ENCODE measurements around the gene CD3E. TPM values are rescaled to one million over a fixed set of nuclear protein-coding genes. Genes with fewer than 3 reads are reported as not detected.

CD3E gene
- total and polyA plus RNA-seq, 4 donors = 4.4 to 5.7 (median 5.2) TPM

DNA sequence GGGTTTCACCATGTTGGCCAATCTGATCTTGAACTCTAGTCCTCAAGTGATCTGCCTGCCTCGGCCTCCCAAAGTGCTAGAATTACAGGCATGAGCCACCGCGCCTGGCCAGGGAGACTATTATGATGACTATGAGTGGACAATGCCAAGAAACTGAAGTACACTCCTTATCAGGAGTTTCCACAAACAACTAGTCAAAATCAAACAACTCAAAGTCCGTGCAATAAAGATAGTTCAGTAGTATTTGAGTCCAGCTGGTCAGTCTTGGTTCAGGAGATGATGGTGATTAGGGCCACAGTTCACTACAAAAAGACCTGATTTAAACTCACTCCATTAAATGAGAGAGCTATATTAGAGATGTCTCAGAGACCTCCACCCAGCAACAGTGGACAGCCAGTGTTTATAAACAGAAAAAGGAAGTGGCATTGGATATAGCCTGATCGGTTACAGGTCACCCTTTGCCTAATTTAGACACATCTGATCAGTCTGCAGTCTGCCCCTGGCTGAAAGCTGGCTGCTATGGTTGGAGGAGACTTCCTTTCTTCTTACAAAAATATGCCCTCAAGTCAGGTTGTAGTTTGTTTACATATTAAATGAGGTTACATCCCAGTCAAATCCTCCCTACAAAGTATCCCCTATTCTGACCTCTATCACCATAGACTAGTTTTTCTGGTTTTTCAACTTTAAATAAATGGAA, 17.0 kb downstream of the CD3E start:
- H3K9ac ChIP-seq (ENCODE audit: insufficient read depth in 1 of 2, low read length in 2 of 2) = no peak overlapping the region
- no peaks in the 10 kb centered on the region for H3K27me3 ChIP-seq (ENCODE audit: control insufficient read depth in 3 of 3, insufficient read depth in 3 of 3, low read length in 2 of 3)
- no peaks in the 10 kb centered on the region for H3K36me3 ChIP-seq (ENCODE audit: control insufficient read depth in 4 of 4, insufficient read depth in 4 of 4, low read length in 4 of 4)
- H3K27ac ChIP-seq (ENCODE audit: low read depth in 1 of 2, low read length in 1 of 2) = no peak overlapping the region
- DNase-seq (no peak), ATAC-seq (ENCODE audit: insufficient read depth, low FRiP score) (no peak)
- H3K4me1 ChIP-seq (ENCODE audit: control insufficient read depth in 5 of 5, insufficient read depth in 5 of 5, low read length in 5 of 5) = peaks cover 0 to 12% (median 5%) of the 10 kb centered on the region in 5 donors
- no peak overlapping the region for H3K4me3 ChIP-seq
- 55 to 62% methylated on average over 5 of the region's 5 CpGs for WGBS, 2 donors
- TF ChIP-seq, protein P1, sequence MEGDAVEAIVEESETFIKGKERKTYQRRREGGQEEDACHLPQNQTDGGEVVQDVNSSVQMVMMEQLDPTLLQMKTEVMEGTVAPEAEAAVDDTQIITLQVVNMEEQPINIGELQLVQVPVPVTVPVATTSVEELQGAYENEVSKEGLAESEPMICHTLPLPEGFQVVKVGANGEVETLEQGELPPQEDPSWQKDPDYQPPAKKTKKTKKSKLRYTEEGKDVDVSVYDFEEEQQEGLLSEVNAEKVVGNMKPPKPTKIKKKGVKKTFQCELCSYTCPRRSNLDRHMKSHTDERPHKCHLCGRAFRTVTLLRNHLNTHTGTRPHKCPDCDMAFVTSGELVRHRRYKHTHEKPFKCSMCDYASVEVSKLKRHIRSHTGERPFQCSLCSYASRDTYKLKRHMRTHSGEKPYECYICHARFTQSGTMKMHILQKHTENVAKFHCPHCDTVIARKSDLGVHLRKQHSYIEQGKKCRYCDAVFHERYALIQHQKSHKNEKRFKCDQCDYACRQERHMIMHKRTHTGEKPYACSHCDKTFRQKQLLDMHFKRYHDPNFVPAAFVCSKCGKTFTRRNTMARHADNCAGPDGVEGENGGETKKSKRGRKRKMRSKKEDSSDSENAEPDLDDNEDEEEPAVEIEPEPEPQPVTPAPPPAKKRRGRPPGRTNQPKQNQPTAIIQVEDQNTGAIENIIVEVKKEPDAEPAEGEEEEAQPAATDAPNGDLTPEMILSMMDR (IDR thresholded peaks at IDR 0.05; ENCODE audit: control extremely low read depth, extremely low read depth) = no peak
- H3K9me3 ChIP-seq (ENCODE audit: control insufficient read depth in 4 of 4, insufficient read depth in 3 of 4, low read length in 3 of 4) = no peaks in the 10 kb centered on the region

DNA sequence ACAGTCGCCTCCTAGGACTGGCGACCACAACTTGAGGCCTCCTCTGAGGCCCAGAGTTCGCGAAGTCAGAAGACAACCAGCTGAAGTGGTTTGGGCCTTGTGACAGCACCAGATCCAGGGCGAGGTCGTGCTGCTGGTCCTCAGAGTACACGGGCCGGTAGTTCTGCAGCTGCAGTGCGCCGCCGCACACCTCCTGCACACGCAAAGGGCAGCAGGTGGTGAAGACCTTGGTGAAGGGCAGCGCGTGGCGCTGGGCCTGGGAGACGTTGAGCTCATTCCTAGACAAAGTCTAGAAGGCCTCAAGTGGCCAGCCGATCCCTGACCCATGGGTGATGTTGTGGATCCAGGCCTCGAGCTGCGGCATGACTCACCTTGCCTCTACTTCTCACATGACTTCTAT, 18.2 kb downstream of the CD3E start:
- TF ChIP-seq, protein P1 (IDR thresholded peaks at IDR 0.05; ENCODE audit: control extremely low read depth, extremely low read depth) = no peak

GRCh38 chr11:118325283-118325682, 20.8 kb downstream of the CD3E start:
- Histone ChIP-seq H3K4me1 (ENCODE audit: control insufficient read depth in 5 of 5, insufficient read depth in 5 of 5, low read length in 5 of 5) (peaks cover 0 to 4% (median 0%) of the 10 kb centered on the region in 5 donors), H3K27me3 (ENCODE audit: control insufficient read depth in 3 of 3, insufficient read depth in 3 of 3, low read length in 2 of 3) (no peaks in the 10 kb centered on the region), H3K27ac (ENCODE audit: low read depth in 1 of 2, low read length in 1 of 2) (no peak overlapping the region), H3K4me3 (no peak overlapping the region), H3K9me3 (ENCODE audit: control insufficient read depth in 4 of 4, insufficient read depth in 3 of 4, low read length in 3 of 4) (no peaks in the 10 kb centered on the region), H3K9ac (ENCODE audit: insufficient read depth in 1 of 2, low read length in 2 of 2) (no peak overlapping the region), H3K36me3 (ENCODE audit: control insufficient read depth in 4 of 4, insufficient read depth in 4 of 4, low read length in 4 of 4) (no peaks in the 10 kb centered on the region)
- no peak for ATAC-seq (ENCODE audit: insufficient read depth, low FRiP score)
- TF ChIP-seq, protein P1 (IDR thresholded peaks at IDR 0.05; ENCODE audit: control extremely low read depth, extremely low read depth) = no peak
- no peak for DNase-seq

More for the DNA sequence above, 18.2 kb downstream of the CD3E start:
- 95 to 98% methylated on average over 19 of the region's 19 CpGs for WGBS, 2 donors
- ATAC-seq (ENCODE audit: insufficient read depth, low FRiP score) (no peak), DNase-seq (no peak)
- Histone ChIP-seq H3K4me1 (ENCODE audit: control insufficient read depth in 5 of 5, insufficient read depth in 5 of 5, low read length in 5 of 5) (peaks cover 0 to 5% (median 0%) of the 10 kb centered on the region in 5 donors), H3K9me3 (ENCODE audit: control insufficient read depth in 4 of 4, insufficient read depth in 3 of 4, low read length in 3 of 4) (no peaks in the 10 kb centered on the region), H3K36me3 (ENCODE audit: control insufficient read depth in 4 of 4, insufficient read depth in 4 of 4, low read length in 4 of 4) (no peaks in the 10 kb centered on the region), H3K4me3 (no peak overlapping the region), H3K27ac (ENCODE audit: low read depth in 1 of 2, low read length in 1 of 2) (no peak overlapping the region), H3K9ac (ENCODE audit: insufficient read depth in 1 of 2, low read length in 2 of 2) (no peak overlapping the region), H3K27me3 (ENCODE audit: control insufficient read depth in 3 of 3, insufficient read depth in 3 of 3, low read length in 2 of 3) (no peaks in the 10 kb centered on the region)

GRCh38 chr11:118328745-118329144, 24.2 kb downstream of the CD3E start:
- TF ChIP-seq, protein P1 (IDR thresholded peaks at IDR 0.05; ENCODE audit: control extremely low read depth, extremely low read depth) = no peak
- Histone ChIP-seq H3K4me3 (no peak overlapping the region), H3K9me3 (ENCODE audit: control insufficient read depth in 4 of 4, insufficient read depth in 3 of 4, low read length in 3 of 4) (no peaks in the 10 kb centered on the region)

More at GRCh38 chr11:118328745-118329144, 24.2 kb downstream of the CD3E start:
- no peaks in the 10 kb centered on the region for H3K27me3 ChIP-seq (ENCODE audit: control insufficient read depth in 3 of 3, insufficient read depth in 3 of 3, low read length in 2 of 3)
- H3K4me1 ChIP-seq (ENCODE audit: control insufficient read depth in 5 of 5, insufficient read depth in 5 of 5, low read length in 5 of 5) = no peaks in the 10 kb centered on the region
- no peak overlapping the region for H3K27ac ChIP-seq (ENCODE audit: low read depth in 1 of 2, low read length in 1 of 2)
- H3K36me3 ChIP-seq (ENCODE audit: control insufficient read depth in 4 of 4, insufficient read depth in 4 of 4, low read length in 4 of 4) = no peaks in the 10 kb centered on the region
- ATAC-seq (ENCODE audit: insufficient read depth, low FRiP score) = no peak
- no peak overlapping the region for H3K9ac ChIP-seq (ENCODE audit: insufficient read depth in 1 of 2, low read length in 2 of 2)
- DNase-seq = no peak

Data from lung (tissue), 12 donors.